ENCODE results near the gene PRKCH. TPM values are rescaled to one million over a fixed set of nuclear protein-coding genes. Genes with fewer than 3 reads are reported as not detected.

The PRKCH gene
- total RNA-seq, 1 donor from 2014 or later: 19.1 TPM

- no peak for DNase-seq (ENCODE audit: extremely low spot score, unreplicated experiment)
- Mint-ChIP-seq H3K27ac (no peak overlapping the region), H3K4me3 (no peak overlapping the region), H3K4me1 (ENCODE audit: unreplicated experiment) (peaks cover 27% of the 10 kb centered on the region), H3K36me3 (peaks cover 5% of the 10 kb centered on the region), H3K27me3 (no peaks in the 10 kb centered on the region), H3K9me3 (peaks cover 7% of the 10 kb centered on the region)
- no peak for TF ChIP-seq CTCF (conservative IDR thresholded peaks at IDR 0.05)
These were observed 199.2 kb downstream of the PRKCH start for GRCh38 chr14:61520576-61520975.

GRCh38 chr14:61521773-61522172, 200.4 kb downstream of the PRKCH start:
- Mint-ChIP-seq H3K4me3 (no peak overlapping the region), H3K27me3 (no peaks in the 10 kb centered on the region), H3K4me1 (ENCODE audit: unreplicated experiment) (peaks cover 35% of the 10 kb centered on the region), H3K36me3 (peaks cover 5% of the 10 kb centered on the region), H3K9me3 (peaks cover 7% of the 10 kb centered on the region), H3K27ac (no peak overlapping the region)
- no peak for TF ChIP-seq CTCF (conservative IDR thresholded peaks at IDR 0.05)
- DNase-seq (ENCODE audit: extremely low spot score, unreplicated experiment): no peak

GRCh38 chr14:61523751-61524150, 202.4 kb downstream of the PRKCH start:
- no peak for DNase-seq (ENCODE audit: extremely low spot score, unreplicated experiment)
- peak overlapping the region; percentile 94 for H3K27ac Mint-ChIP-seq
- peak overlapping the region; percentile 31 for H3K4me3 Mint-ChIP-seq
- H3K36me3 Mint-ChIP-seq: peaks cover 5% of the 10 kb centered on the region
- TF ChIP-seq CTCF (conservative IDR thresholded peaks at IDR 0.05): no peak
- no peaks in the 10 kb centered on the region for H3K27me3 Mint-ChIP-seq
- H3K9me3 Mint-ChIP-seq: peaks cover 7% of the 10 kb centered on the region
- H3K4me1 Mint-ChIP-seq (ENCODE audit: unreplicated experiment): peaks cover 49% of the 10 kb centered on the region

GRCh38 chr14:61524211-61524806, 202.9 kb downstream of the PRKCH start:
- peak overlapping the region; percentile 94 for H3K27ac Mint-ChIP-seq
- DNase-seq (ENCODE audit: extremely low spot score, unreplicated experiment): no peak
- H3K4me3 Mint-ChIP-seq: peak overlapping the region; percentile 31
- no peaks in the 10 kb centered on the region for H3K27me3 Mint-ChIP-seq
- no peak for TF ChIP-seq CTCF (conservative IDR thresholded peaks at IDR 0.05)
- H3K9me3 Mint-ChIP-seq: peaks cover 7% of the 10 kb centered on the region
- peaks cover 49% of the 10 kb centered on the region for H3K4me1 Mint-ChIP-seq (ENCODE audit: unreplicated experiment)
- H3K36me3 Mint-ChIP-seq: peaks cover 5% of the 10 kb centered on the region

GRCh38 chr14:61524936-61525292, 203.5 kb downstream of the PRKCH start:
- DNase-seq (ENCODE audit: extremely low spot score, unreplicated experiment): no peak
- peaks cover 5% of the 10 kb centered on the region for H3K36me3 Mint-ChIP-seq
- peak overlapping the region; percentile 31 for H3K4me3 Mint-ChIP-seq
- H3K27ac Mint-ChIP-seq: peak overlapping the region; percentile 94
- no peaks in the 10 kb centered on the region for H3K27me3 Mint-ChIP-seq
- TF ChIP-seq CTCF (conservative IDR thresholded peaks at IDR 0.05): no peak
- peaks cover 49% of the 10 kb centered on the region for H3K4me1 Mint-ChIP-seq (ENCODE audit: unreplicated experiment)
- H3K9me3 Mint-ChIP-seq: peaks cover 7% of the 10 kb centered on the region

Data from type B pancreatic cell (in vitro differentiated cells).